Omental fat pad (tissue), 4 donors: ENCODE data around the gene STOM. TPM values are rescaled to one million over a fixed set of nuclear protein-coding genes. Genes with fewer than 3 reads are reported as not detected.

Experiments
- ATAC-seq: fragments of 150-250 bp; one replicate; pipeline ENCODE4 v1.9.1; 2016; ENCODE audit warnings: mild to moderate bottlenecking, moderate library complexity; ENCODE audit not compliant: low FRiP score
- DNase-seq: peaks from one replicate; pipeline ENCODE4 v3.0.0-alpha.2; 2019; ENCODE audit warnings: low spot score
- total RNA-seq, 4 donors: library from RNA; depleted of rRNA; stranded (reverse); fragments of >200 nt; gene quantifications; one replicate each; pipeline ENCODE4 v1.1.0, GENCODE V29; 2016
- TF ChIP-seq, protein P1 (sequence below), 3 donors: fragments of 450-650 bp; IDR thresholded peaks; one replicate each; pipeline ENCODE4 v1.5.1; 2016 to 2017; ENCODE audit warnings: antibody characterized with exemption in 3 of 3, mild to moderate bottlenecking in 3 of 3, moderate library complexity in 2 of 3

The STOM gene
- total RNA-seq, 4 donors from 2014 or later: 398 to 1,331 (median 641) TPM

- no peak for DNase-seq
- peak; percentile 61 for ATAC-seq
- TF ChIP-seq, protein P1, sequence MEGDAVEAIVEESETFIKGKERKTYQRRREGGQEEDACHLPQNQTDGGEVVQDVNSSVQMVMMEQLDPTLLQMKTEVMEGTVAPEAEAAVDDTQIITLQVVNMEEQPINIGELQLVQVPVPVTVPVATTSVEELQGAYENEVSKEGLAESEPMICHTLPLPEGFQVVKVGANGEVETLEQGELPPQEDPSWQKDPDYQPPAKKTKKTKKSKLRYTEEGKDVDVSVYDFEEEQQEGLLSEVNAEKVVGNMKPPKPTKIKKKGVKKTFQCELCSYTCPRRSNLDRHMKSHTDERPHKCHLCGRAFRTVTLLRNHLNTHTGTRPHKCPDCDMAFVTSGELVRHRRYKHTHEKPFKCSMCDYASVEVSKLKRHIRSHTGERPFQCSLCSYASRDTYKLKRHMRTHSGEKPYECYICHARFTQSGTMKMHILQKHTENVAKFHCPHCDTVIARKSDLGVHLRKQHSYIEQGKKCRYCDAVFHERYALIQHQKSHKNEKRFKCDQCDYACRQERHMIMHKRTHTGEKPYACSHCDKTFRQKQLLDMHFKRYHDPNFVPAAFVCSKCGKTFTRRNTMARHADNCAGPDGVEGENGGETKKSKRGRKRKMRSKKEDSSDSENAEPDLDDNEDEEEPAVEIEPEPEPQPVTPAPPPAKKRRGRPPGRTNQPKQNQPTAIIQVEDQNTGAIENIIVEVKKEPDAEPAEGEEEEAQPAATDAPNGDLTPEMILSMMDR (IDR thresholded peaks at IDR 0.05): no peak
Observed at GRCh38 chr9:121349009-121349408, 21.0 kb downstream of the STOM start.

- DNase-seq: no peak
- TF ChIP-seq, protein P1 (IDR thresholded peaks at IDR 0.05): no peak
- no peak for ATAC-seq
Observed at GRCh38 chr9:121348221-121348620, 21.8 kb downstream of the STOM start.

DNA sequence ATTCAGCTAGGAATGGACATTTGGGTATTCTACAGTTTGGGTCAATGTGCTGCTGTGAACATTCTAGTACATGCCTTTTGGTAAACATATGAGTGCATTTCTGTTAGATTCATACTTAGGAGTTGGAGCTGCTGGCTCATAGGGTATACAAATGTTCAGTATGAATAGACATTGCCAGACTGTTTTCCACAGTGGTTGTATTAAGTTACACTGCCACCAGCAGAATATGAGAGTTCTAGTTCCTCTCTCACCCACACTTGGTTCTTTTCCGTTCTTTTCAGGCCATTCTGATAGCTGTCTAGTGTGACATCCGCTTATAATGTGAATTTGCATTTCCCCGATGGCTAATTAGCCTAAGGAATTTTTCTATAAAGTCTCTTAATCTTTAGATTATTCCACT is 25.0 kb downstream of the STOM start:
- DNase-seq (no peak), ATAC-seq (no peak)
- TF ChIP-seq, protein P1 (IDR thresholded peaks at IDR 0.05): no peak

GRCh38 chr9:121344184-121344583 is 25.9 kb downstream of the STOM start:
- no peak for DNase-seq
- no peak for ATAC-seq
- TF ChIP-seq, protein P1 (IDR thresholded peaks at IDR 0.05): no peak

GRCh38 chr9:121340676-121341392 is 29.2 kb downstream of the STOM start:
- no peak for ATAC-seq
- TF ChIP-seq, protein P1 (IDR thresholded peaks at IDR 0.05): no peak
- DNase-seq: no peak

- TF ChIP-seq, protein P1 (IDR thresholded peaks at IDR 0.05): no peak
- ATAC-seq (no peak), DNase-seq (no peak)
Observed at GRCh38 chr9:121339437-121339836, 30.6 kb downstream of the STOM start.

- ATAC-seq (no peak), DNase-seq (no peak)
- TF ChIP-seq, protein P1 (IDR thresholded peaks at IDR 0.05): no peak
Observed at GRCh38 chr9:121336665-121337064, 33.4 kb downstream of the STOM start.
